Measurements from ENCODE around the gene TBX1.

DNA sequence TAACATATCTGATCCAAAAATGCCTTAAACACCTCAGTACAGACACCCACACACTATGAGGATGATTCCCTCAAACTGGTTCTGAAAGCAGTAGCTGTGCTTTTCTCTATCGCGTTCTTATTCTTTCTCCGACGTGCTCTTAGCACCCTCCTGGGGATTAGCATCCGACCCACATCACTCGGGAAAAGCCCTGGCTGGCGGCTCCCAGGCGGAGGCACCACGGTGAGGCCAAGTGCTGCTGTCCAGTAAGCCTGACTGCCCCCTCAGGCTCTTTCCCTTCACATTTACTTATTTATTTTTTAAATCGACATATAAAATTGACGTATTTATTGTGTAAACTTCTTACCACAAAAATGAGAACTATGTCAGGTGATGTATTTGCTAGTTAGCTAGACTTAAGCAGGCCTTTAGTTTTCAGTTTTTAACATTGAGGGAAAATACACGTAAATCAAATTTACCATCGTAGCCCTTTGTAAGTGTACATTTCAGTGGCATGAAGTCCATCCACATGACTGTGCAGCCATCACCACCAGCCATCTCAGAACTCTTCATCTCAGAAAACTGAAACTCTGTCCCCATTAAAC lies 19.2 kb downstream of the TBX1 start:
- TF ChIP-seq NR2C2 (IDR thresholded peaks at IDR 0.05; ENCODE audit: borderline replicate concordance, control insufficient read depth, insufficient read length, low read depth), result no peak
- TF ChIP-seq POLR2AphosphoS2 (IDR thresholded peaks at IDR 0.05; ENCODE audit: low read depth, low read length), result no peak
- no peak for TF ChIP-seq RAD21 (IDR thresholded peaks at IDR 0.05; ENCODE audit: insufficient read depth, low read depth, low read length)
- no peak for TF ChIP-seq CHD2 (IDR thresholded peaks at IDR 0.05; ENCODE audit: borderline replicate concordance, low read depth, low read length)
- TF ChIP-seq TBL1XR1 (IDR thresholded peaks at IDR 0.05; ENCODE audit: low read depth, low read length), result no peak
- TF ChIP-seq, protein P1, sequence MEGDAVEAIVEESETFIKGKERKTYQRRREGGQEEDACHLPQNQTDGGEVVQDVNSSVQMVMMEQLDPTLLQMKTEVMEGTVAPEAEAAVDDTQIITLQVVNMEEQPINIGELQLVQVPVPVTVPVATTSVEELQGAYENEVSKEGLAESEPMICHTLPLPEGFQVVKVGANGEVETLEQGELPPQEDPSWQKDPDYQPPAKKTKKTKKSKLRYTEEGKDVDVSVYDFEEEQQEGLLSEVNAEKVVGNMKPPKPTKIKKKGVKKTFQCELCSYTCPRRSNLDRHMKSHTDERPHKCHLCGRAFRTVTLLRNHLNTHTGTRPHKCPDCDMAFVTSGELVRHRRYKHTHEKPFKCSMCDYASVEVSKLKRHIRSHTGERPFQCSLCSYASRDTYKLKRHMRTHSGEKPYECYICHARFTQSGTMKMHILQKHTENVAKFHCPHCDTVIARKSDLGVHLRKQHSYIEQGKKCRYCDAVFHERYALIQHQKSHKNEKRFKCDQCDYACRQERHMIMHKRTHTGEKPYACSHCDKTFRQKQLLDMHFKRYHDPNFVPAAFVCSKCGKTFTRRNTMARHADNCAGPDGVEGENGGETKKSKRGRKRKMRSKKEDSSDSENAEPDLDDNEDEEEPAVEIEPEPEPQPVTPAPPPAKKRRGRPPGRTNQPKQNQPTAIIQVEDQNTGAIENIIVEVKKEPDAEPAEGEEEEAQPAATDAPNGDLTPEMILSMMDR (IDR thresholded peaks at IDR 0.05 in 2 of 3, conservative IDR thresholded peaks at IDR 0.05 in 1 of 3; ENCODE audit: control insufficient read depth in 2 of 3, extremely low read depth in 1 of 3, insufficient read depth in 1 of 3, low read depth in 3 of 3, low read length in 3 of 3), result no peak
- no peak for TF ChIP-seq ZNF274 (IDR thresholded peaks at IDR 0.05; ENCODE audit: insufficient read depth, insufficient read length)
